Measurements from ENCODE around the gene GLIPR1L2. TPM values are rescaled to one million over a fixed set of nuclear protein-coding genes. Genes with fewer than 3 reads are reported as not detected.

The GLIPR1L2 gene
- total RNA-seq, 1 donor from 2014 or later, result 0.26 TPM

DNA sequence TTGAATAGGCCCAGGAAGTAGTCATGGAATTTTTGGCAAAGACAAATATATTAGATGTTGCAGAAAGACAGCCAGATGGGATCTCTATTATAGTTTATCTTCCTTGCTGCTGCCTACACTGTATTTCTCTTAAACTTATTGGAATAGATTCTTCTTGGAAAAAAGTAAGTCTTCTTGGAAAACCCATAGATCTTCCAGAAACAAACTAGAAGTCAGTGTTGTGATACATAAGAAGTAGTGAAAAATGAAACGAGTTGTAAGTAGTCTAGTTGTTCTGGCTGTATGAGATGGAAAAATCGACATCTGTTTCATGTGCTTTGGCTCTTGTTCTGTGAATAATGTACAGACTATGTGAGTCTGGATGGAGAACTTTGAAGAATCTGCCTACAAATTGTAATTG, 29.0 kb downstream of the GLIPR1L2 start:
- Mint-ChIP-seq H3K4me1 (ENCODE audit: unreplicated experiment) (no peaks in the 10 kb centered on the region), H3K27me3 (ENCODE audit: unreplicated experiment) (no peaks in the 10 kb centered on the region), H3K36me3 (ENCODE audit: low read depth, unreplicated experiment) (no peaks in the 10 kb centered on the region), H3K4me3 (ENCODE audit: unreplicated experiment) (no peak overlapping the region), H3K27ac (ENCODE audit: unreplicated experiment) (no peak overlapping the region), H3K9me3 (ENCODE audit: unreplicated experiment) (no peaks in the 10 kb centered on the region)
- DNase-seq (ENCODE audit: low spot score), result no peak
- TF ChIP-seq, protein P1, sequence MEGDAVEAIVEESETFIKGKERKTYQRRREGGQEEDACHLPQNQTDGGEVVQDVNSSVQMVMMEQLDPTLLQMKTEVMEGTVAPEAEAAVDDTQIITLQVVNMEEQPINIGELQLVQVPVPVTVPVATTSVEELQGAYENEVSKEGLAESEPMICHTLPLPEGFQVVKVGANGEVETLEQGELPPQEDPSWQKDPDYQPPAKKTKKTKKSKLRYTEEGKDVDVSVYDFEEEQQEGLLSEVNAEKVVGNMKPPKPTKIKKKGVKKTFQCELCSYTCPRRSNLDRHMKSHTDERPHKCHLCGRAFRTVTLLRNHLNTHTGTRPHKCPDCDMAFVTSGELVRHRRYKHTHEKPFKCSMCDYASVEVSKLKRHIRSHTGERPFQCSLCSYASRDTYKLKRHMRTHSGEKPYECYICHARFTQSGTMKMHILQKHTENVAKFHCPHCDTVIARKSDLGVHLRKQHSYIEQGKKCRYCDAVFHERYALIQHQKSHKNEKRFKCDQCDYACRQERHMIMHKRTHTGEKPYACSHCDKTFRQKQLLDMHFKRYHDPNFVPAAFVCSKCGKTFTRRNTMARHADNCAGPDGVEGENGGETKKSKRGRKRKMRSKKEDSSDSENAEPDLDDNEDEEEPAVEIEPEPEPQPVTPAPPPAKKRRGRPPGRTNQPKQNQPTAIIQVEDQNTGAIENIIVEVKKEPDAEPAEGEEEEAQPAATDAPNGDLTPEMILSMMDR (IDR thresholded peaks at IDR 0.05; ENCODE audit: unreplicated experiment), result no peak

DNA sequence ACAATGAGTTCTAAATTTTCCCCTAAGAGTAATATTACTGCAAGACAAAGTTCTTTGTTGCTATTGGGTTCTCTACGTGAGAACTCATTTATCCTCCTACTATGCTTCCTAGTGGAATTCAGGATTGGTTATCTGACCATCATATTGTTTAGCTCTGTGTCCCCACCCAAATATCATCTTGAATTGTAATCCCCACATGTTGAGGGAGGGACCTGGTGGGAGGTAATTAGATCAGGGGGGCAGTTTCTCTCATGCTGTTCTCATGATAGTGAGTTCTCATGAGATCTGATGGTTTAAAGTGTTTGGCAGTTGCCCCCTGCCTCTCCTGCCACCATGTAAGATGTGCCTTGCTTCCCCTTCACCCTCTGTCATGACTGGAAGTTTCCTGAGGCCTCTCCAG, 36.6 kb downstream of the GLIPR1L2 start:
- TF ChIP-seq, protein P1 (IDR thresholded peaks at IDR 0.05; ENCODE audit: unreplicated experiment), result no peak
- Mint-ChIP-seq H3K36me3 (ENCODE audit: low read depth, unreplicated experiment) (peaks cover 12% of the 10 kb centered on the region), H3K9me3 (ENCODE audit: unreplicated experiment) (peaks cover 15% of the 10 kb centered on the region), H3K27ac (ENCODE audit: unreplicated experiment) (no peak overlapping the region), H3K4me1 (ENCODE audit: unreplicated experiment) (no peaks in the 10 kb centered on the region), H3K27me3 (ENCODE audit: unreplicated experiment) (no peaks in the 10 kb centered on the region), H3K4me3 (ENCODE audit: unreplicated experiment) (no peak overlapping the region)
- no peak for DNase-seq (ENCODE audit: low spot score)

GRCh38 chr12:75428767-75429166, 37.9 kb downstream of the GLIPR1L2 start:
- no peaks in the 10 kb centered on the region for H3K4me1 Mint-ChIP-seq (ENCODE audit: unreplicated experiment)
- TF ChIP-seq, protein P1 (IDR thresholded peaks at IDR 0.05; ENCODE audit: unreplicated experiment), result no peak
- H3K9me3 Mint-ChIP-seq (ENCODE audit: unreplicated experiment), result peaks cover 15% of the 10 kb centered on the region
- H3K27me3 Mint-ChIP-seq (ENCODE audit: unreplicated experiment), result no peaks in the 10 kb centered on the region
- no peak for DNase-seq (ENCODE audit: low spot score)
- no peak overlapping the region for H3K27ac Mint-ChIP-seq (ENCODE audit: unreplicated experiment)
- H3K36me3 Mint-ChIP-seq (ENCODE audit: low read depth, unreplicated experiment), result peaks cover 12% of the 10 kb centered on the region
- no peak overlapping the region for H3K4me3 Mint-ChIP-seq (ENCODE audit: unreplicated experiment)

- Mint-ChIP-seq H3K4me3 (ENCODE audit: unreplicated experiment) (no peak overlapping the region), H3K27ac (ENCODE audit: unreplicated experiment) (no peak overlapping the region), H3K9me3 (ENCODE audit: unreplicated experiment) (peaks cover 15% of the 10 kb centered on the region), H3K36me3 (ENCODE audit: low read depth, unreplicated experiment) (peaks cover 7% of the 10 kb centered on the region), H3K4me1 (ENCODE audit: unreplicated experiment) (no peaks in the 10 kb centered on the region), H3K27me3 (ENCODE audit: unreplicated experiment) (no peaks in the 10 kb centered on the region)
- TF ChIP-seq, protein P1 (IDR thresholded peaks at IDR 0.05; ENCODE audit: unreplicated experiment), result no peak
- DNase-seq (ENCODE audit: low spot score), result no peak
These were observed 42.0 kb downstream of the GLIPR1L2 start for GRCh38 chr12:75432924-75433323.

- no peaks in the 10 kb centered on the region for H3K4me1 Mint-ChIP-seq (ENCODE audit: unreplicated experiment)
- no peaks in the 10 kb centered on the region for H3K27me3 Mint-ChIP-seq (ENCODE audit: unreplicated experiment)
- no peak overlapping the region for H3K4me3 Mint-ChIP-seq (ENCODE audit: unreplicated experiment)
- no peak overlapping the region for H3K27ac Mint-ChIP-seq (ENCODE audit: unreplicated experiment)
- H3K9me3 Mint-ChIP-seq (ENCODE audit: unreplicated experiment), result no peaks in the 10 kb centered on the region
- DNase-seq (ENCODE audit: low spot score), result no peak
- TF ChIP-seq, protein P1 (IDR thresholded peaks at IDR 0.05; ENCODE audit: unreplicated experiment), result no peak
- H3K36me3 Mint-ChIP-seq (ENCODE audit: low read depth, unreplicated experiment), result peaks cover 4% of the 10 kb centered on the region
These were observed 46.7 kb downstream of the GLIPR1L2 start for GRCh38 chr12:75437564-75437963.
